ENCODE measurements around the gene ALDH3B1.

The ALDH3B1 gene

DNA sequence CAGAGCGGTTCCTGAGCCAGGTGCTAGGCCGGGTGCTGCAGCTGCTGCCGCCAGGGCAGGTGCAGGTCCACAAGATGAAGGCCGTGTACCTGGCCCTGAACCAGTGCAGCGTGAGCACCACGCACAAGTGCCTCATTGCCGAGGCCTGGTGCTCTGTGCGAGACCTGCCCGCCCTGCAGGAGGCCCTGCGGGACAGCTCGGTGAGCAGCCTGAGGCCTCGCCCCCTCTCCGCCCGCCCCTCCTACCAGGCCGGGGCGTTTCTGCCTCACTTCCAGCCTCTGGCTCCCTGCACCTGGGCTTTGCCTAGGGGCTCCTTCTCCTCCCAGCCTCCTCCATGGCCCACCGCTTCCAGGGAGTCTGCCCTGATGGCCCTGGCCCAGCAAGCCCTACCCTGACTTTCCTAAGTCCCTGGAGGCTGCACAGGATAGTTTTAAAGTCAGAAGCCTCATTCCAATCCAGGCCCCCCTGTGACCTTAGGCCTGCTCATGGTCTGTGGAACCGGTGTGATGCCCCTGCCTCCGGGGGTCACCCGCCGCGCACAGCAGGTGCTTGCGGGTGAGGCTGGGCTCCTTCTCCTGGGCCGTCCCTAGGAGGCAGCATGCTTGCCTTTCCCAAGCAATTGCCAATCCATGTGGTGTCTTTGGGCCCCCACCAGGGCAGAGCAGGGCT lies 34.2 kb downstream of the ALDH3B1 start:
- no peak for DNase-seq (ENCODE audit: low read depth)

DNA sequence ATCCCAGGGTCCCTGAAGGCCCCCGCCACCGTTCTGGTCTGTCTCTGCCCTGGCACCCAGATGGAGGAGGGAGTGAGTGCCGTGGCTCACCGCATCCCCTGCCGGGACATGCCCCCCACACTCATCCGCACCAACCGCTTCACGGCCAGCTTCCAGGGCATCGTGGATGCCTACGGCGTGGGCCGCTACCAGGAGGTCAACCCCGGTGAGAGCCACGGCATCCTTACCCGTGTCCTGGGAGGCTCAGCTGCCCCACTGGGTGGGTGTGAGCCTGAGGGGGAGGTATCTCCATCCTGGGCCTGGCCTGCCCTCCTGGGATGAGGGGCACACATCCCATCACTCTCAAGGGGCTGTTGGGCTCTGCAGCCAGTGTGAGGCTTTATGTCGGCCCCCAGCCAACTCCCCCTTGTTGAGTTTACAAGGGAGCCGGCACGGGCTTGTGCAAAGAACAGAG lies 34.8 kb downstream of the ALDH3B1 start:
- no peak for DNase-seq (ENCODE audit: low read depth)

DNA sequence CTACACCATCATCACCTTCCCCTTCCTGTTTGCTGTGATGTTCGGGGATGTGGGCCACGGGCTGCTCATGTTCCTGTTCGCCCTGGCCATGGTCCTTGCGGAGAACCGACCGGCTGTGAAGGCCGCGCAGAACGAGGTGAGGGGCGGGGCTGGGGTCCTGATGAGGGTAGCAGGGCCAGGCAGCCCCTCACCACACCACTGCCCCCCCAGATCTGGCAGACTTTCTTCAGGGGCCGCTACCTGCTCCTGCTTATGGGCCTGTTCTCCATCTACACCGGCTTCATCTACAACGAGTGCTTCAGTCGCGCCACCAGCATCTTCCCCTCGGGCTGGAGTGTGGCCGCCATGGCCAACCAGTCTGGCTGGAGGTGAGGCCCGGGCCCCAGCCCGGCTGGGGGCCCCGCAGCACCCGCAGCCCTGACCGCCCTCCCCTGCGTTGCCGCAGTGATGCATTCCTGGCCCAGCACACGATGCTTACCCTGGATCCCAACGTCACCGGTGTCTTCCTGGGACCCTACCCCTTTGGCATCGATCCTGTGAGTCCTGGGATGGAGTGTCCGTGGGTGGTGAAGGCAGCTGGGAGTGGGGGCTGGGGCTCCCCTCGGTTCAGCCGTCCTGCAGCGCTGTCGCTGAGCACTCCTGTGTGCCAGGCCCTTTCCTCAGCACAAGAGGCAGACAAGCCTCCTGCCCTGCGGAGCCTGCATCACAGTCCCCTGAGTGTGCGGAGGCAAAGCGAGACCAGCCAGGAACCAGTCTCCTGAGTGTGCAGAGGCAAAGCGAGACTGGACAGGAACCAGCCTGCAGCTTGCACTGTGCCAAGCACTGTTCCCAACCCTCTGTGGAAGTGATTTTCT lies 37.5 kb downstream of the ALDH3B1 start:
- no peak for DNase-seq (ENCODE audit: low read depth)

DNA sequence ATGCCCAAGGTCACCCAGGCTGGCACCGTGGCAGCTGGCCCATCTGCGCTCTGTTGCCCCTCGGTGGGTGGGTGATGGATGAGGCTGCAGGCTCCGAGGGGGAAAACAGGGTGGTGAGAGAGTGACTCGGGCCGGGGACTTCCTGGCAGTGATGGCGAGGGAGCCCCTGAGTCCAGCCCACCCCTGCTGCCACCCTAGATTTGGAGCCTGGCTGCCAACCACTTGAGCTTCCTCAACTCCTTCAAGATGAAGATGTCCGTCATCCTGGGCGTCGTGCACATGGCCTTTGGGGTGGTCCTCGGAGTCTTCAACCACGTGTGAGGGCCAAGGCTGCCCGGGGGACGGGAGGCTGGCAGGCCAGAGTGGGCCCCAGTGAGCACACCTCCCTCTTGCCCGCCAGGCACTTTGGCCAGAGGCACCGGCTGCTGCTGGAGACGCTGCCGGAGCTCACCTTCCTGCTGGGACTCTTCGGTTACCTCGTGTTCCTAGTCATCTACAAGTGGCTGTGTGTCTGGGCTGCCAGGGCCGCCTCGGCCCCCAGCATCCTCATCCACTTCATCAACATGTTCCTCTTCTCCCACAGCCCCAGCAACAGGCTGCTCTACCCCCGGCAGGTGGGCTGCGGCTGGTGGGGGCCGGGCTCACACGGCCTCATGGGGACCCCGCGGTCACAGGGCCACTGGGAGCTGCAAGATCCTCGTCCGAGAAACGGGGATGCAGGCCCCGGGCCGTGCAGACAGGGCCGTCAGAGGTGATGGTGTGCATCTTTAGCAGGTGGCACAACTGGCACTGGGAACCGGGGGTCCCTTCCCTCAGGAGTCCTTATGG lies 38.8 kb downstream of the ALDH3B1 start:
- DNase-seq (ENCODE audit: low read depth): no peak

DNA sequence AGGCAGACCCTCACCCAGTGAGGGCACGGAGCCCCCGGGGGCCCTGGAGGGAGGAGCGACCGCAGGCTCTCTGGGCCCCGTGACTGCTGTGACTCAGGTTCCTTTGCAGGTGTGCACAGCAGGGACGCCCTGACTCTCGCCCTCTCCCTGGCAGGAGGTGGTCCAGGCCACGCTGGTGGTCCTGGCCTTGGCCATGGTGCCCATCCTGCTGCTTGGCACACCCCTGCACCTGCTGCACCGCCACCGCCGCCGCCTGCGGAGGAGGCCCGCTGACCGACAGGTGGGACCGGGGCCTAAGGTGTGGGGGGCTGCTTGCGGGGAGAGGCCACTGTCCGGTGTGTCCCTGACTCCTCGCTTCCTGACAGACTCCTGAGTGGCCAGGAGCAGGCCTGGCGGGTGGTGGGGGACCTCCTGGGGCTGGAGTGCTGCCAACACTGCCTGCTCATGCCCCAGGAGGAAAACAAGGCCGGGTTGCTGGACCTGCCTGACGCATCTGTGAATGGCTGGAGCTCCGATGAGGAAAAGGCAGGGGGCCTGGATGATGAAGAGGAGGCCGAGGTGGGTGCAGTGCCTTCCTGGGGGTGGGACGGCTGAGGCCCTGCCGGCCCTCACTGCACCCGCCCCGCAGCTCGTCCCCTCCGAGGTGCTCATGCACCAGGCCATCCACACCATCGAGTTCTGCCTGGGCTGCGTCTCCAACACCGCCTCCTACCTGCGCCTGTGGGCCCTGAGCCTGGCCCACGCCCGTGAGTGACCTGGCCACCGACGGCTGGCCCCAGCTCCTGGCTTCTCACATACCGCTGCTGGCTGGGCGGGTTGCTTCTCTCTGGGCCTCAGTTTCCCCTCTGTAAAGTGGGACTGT lies 39.6 kb downstream of the ALDH3B1 start:
- DNase-seq (ENCODE audit: low read depth): no peak

DNA sequence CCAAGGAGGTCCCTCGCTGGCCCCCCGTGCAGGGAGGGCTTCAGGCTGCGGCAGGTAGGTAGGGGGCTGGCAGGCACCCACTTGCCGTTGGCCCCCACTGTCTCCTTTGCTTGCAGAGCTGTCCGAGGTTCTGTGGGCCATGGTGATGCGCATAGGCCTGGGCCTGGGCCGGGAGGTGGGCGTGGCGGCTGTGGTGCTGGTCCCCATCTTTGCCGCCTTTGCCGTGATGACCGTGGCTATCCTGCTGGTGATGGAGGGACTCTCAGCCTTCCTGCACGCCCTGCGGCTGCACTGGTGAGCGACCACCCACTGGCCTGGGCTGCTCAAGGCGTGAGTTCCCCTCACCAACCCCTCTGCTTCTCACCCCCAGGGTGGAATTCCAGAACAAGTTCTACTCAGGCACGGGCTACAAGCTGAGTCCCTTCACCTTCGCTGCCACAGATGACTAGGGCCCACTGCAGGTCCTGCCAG lies 40.3 kb downstream of the ALDH3B1 start:
- no peak for DNase-seq (ENCODE audit: low read depth)

DNA sequence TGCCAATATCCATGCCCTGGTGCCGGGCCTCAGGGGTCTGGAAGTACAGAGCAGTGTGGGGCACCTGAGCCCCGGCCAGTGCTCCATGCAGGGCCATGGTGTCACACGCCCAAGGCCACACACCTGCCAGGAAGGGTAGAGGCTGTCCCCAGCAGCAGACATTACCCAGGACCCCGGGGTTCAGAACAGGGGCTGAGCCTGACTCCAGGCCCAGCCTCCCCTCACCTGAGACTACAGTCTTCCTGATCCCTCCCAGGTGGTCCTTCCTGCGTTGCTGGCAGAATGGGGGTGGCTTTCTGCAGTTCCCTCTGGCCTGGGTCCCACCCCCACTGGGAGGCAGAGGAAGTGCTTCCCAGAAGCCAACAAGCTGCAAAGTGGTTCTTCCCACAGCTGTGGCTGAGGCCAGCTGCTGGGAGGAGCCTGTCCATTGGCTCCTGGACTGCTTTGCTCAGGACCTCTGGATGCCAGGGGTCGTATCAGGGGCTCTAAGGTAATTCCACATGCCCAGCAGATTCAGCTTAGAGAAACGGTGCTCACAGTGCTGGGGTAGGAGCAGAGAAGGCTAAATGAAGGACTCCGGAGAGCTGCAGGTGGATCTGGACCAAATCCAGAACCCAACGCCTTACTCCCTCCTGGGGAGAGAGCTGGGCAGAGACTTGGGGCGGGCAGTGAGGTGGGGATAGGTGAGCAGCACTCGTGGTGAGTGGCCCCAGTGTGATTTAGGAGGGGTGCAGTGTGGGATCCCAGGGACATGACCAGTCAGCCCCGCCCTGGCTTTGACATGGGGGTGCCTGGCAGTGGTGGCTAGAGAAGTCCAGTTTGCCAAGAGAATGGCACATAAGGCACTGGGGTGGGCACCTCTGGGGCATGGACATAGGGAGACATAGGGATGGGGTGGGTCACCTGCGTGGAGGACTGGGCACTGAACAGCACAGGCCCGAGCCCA lies 41.3 kb downstream of the ALDH3B1 start:
- no peak for DNase-seq (ENCODE audit: low read depth)

DNA sequence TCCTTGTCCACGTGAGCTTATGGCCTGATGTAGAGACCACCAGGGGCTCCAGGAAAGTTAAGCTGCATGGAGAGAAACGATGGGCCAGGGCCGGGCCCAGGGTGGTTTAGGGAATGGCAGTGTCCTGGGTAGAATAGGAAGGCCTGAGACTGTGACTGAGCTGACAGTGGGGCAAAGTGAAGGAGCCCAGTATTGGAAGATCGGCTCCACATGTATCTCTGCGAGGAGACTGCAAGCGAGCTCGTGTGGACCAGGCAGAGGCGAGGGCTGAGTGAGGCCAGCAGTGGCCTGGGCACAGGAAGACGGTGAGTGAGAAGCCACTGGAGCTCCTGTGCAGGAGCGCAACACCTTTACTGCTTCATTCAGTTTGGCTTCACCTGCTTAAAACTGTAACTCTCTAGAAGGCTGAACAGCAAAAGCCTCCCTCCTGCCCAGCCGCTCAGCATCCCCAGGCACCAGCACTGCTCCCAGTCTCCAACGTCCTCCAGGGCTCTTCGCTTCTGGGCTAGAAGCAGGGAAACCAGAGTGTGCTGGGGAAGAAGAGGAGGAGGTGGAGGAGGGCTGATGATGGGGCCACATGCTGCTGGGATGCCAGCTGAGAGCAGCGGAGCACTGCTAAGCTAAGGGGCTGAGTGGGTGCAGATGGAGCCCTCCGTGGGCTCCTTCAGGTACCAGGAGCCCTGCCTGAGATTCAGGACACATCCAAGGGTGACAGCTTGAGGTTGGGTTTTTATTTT lies 42.2 kb downstream of the ALDH3B1 start:
- no peak for DNase-seq (ENCODE audit: low read depth)

DNA sequence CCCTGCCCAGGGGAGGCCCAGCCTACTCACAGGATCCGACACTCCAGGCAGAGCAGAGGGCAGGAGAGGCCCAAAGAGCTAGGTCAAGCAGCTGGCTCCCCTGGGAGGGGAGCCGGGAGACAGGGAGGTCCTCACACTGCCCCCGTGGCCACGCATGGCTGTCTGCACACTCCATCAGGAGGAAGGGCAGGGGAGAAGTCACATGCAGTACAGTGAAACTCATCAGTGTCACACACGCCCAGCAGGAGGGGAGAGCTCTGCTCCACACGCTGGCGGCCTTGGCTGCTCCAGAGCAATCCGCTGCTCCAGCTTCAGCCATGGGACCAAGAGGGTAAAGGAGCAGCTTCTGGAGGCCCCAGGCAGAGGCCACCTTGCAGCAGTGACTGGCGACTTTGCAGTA lies 43.0 kb downstream of the ALDH3B1 start:
- no peak for DNase-seq (ENCODE audit: low read depth)

DNA sequence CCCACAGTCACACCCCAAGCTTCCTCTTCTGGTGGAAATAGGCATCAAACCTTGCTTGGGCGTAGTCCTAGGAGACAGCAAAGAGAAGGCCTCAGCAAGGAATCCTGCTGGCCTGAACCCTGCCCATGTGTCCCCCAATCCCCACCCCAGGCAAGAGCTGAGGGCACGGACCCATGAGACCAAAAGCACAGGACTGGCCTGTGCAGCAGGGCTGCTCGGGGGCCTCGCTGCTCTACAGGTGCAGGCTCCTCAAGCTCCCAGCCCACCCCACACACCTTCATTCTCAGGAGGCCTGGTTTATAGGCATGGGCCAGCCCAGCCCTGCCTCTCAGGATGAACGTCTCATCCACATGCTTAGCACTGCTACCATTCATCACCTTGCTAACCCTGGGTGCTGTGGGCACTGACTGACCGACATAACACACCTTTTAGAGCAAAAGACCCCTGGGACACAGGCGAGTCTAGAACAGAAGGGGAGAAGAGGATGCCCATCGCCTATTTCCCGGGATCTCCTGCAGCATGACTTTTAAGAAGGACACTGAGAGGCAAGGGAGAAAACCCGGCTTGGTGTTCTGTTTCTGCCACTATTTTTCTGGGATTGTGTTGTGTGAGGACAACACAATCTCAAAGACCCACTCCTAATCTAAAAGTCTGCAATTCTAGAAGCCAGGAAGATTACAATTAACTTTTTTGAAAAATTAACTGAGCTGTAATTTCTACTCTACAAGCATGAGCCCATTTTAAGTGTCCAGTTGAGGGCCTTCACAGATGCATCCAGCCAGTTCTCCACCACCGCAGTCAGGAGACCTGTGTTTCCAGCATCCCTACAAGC lies 44.1 kb downstream of the ALDH3B1 start:
- DNase-seq (ENCODE audit: low read depth): no peak

DNA sequence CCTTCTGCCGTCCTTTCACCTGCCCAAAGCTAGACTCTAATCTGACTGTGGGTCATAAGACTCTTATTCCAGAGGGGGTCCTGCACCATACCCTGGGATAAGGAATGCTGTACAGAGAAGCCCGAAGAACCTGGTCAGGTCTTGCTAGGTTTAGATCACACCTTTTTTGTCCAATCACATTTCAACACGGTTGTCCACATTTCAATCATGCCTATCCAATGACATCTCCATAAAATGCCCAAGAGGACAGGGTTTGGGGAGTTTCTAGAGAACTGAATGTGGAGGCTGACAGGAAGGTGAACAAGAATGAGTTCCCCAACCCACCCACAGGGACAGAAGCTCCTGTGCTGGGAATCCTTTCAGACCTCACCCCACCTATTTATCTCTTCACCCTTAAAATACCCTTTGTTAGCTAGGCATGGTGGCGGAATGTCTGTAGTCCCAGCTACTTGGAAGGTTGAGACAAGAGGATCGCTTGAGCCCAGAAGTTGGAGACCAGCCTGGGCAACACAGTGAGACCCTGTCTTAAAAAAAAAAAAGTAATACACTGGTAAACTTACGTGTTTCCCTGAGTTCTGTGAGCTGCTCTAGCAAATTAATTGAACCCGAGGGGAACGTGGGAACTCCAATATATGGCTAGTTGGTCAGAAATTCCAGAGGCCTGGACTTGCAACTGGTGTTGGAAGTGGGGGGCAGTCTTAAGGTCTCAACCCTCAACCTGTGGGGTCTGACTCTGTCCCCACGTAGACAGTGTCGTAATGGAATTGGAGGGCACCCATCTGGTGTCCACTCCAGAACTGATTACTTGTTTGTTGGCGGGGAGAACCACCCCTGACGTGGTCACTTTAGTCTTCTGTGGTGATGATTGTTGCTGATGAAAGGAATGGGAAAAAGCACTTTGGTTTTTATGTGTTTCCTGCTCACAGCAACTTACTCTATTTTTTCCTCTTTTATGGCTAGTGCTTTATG lies 46.5 kb downstream of the ALDH3B1 start:
- DNase-seq (ENCODE audit: low read depth): no peak

DNA sequence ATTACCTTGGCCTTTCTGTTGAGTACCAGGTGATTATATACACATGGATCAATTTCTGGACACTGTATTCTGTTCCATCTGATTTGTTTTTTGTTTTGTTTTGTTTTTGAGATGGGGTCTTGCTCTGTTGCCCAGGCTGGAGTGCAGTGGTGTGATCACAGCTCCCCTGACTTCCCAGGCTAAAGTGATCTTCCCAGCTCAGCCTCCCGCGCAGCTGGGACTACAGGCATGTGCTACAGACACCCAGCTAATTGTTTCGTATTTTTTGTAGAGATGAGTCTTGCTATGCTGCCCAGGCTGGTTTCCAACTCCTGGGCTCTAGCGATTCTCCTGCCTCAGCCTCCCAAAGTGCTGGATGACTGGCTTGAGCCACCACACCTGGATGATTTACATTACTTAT lies 47.7 kb downstream of the ALDH3B1 start:
- DNase-seq (ENCODE audit: low read depth): no peak

DNA sequence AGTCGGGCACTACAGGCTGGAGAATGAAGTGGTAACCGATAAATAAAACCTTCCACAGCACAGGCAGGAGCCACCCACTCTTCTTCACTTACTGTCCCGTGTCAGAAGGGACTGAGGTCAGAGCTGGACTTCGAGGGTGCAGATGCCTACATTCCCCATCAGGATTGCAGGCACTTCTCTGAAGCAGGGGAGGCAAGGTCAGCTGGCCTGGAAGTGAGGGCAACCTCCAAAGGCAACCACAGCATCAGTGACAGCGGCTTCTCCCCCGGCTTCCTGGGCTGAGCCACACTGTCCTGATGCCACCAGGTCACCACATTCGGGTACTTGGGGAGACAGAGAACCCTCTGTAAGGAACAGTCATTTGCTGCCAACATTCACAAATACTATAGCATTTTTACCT lies 51.4 kb downstream of the ALDH3B1 start:
- no peak for DNase-seq (ENCODE audit: low read depth)

DNA sequence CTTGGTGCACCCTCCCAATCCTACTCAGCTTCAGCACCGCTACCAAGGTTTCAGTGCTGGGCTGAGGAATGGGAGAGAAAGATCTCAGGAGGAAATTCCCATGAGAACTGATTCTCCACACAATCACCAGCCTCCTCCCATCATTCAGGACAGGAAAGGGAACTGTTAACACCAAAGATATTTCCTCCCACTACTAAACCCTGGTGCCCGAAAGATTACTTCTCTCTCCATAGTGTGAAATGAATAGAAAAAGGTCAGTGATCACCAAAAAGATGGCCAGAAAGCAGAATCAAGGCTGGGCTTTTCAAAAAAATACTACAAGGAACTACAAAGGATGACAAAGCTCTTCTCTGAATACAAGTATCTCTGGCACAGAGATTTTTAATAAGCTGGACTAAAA lies 54.8 kb downstream of the ALDH3B1 start:
- DNase-seq (ENCODE audit: low read depth): no peak

DNA sequence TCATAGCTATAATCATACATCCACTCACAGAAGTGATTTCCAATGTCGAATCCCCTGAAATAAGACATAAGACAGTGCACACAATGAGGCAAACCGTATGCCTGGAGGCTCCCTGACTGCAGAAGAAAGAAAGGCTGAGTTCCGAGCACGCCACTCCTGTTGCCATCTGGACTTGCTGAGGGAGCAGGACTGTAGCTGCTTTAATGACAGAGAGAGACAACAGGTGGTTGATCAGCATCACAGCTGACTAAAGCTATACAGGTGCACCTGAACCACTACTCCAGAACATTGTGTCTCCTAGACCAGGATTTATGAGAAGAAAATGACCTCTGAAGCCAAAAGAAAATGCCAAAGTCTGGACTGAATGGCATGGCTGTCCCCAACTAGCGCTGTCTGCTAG lies 55.7 kb downstream of the ALDH3B1 start:
- no peak for DNase-seq (ENCODE audit: low read depth)

DNA sequence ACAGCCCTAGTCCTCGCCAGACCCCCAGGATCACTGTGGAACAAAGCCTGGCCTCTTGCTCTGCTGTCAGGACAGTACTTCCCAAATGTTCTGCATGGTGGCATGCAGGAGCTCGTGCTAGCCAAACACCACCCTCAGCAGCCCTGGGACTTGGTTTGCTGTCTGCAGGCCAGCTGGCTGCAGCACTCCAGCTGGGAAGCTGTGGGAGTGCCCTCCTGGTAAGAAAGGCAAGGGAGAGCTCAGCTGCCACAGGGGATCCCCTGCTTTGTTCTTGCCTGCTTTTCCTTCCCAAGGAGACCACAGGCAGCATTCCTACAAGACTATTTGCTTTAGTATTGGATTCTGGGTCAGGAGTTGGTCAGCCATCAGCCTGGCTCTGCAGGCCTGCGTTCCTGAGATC lies 56.6 kb downstream of the ALDH3B1 start:
- no peak for DNase-seq (ENCODE audit: low read depth)

DNA sequence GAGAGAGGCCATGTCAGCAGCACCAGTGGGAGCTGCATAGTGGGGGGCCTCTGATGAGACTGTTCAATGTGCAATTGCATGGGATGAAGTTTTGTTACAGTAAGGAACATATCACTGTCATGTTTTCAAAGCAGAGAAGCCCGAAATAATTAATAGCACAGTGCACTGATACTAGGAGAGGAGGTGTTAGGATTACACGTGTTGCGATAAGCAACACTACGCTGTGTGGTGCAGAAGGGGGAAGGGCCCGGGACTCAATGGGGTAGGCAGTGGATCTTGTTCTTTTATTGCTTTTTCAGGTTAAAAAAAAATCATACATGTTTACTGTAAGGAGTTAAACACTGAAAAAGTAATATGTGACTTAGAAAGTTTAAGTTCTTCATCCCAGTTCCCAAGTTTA lies 57.9 kb downstream of the ALDH3B1 start:
- no peak for DNase-seq (ENCODE audit: low read depth)

Measured in HS-27A (cell line).